GM23338 (cell line): Measurements from ENCODE around the gene PSMC3. TPM values are rescaled to one million over a fixed set of nuclear protein-coding genes. Genes with fewer than 3 reads are reported as not detected.

ENCODE experiments used
- ATAC-seq: fragments of 200-7000 bp; cut with Tn5 transposase; 3 replicates; pipeline ENCODE4 v1.9.1; 2020
- DNase-seq: peaks from one replicate; pipeline ENCODE4 v3.0.0-alpha.2; 2015; ENCODE audit warnings: low spot score
- H2AFZ ChIP-seq: fragments of 200-600 bp; sonication (generic); 2 replicates; pipeline ENCODE4 v1.8.0; 2016; ENCODE audit warnings: antibody characterized with exemption, mild to moderate bottlenecking, moderate library complexity
- H3F3A ChIP-seq: fragments of 200-600 bp; sonication (generic); replicated peaks from 2 replicates; pipeline ENCODE4 v1.8.0; 2017; ENCODE audit warnings: antibody characterized with exemption, mixed run types, low read depth
- H3K27ac ChIP-seq: fragments of 200-600 bp; sonication (generic); 2 replicates; pipeline ENCODE4 v1.6.1; 2016; ENCODE audit warnings: low read depth
- H3K27me3 ChIP-seq: fragments of 200-600 bp; sonication (generic); 2 replicates; pipeline ENCODE4 v1.8.0; 2016; ENCODE audit warnings: mild to moderate bottlenecking, mixed run types, moderate library complexity; ENCODE audit not compliant: insufficient read depth
- H3K36me3 ChIP-seq: fragments of 200-600 bp; sonication (generic); 2 replicates; pipeline ENCODE4 v1.8.0; 2016; ENCODE audit warnings: mild to moderate bottlenecking; ENCODE audit not compliant: insufficient read depth
- H3K4me1 ChIP-seq: fragments of 200-600 bp; sonication (generic); 2 replicates; pipeline ENCODE4 v1.8.0; 2016; ENCODE audit warnings: mild to moderate bottlenecking, moderate library complexity; ENCODE audit not compliant: insufficient read depth
- H3K4me2 ChIP-seq: fragments of 200-600 bp; sonication (generic); 2 replicates; pipeline ENCODE4 v1.7.1; 2017; ENCODE audit warnings: mixed run types
- H3K4me3 ChIP-seq: fragments of 200-600 bp; sonication (generic); 2 replicates; pipeline ENCODE4 v1.6.1; 2016; ENCODE audit warnings: mixed run types
- H3K79me2 ChIP-seq: fragments of 200-600 bp; sonication (generic); replicated peaks from 2 replicates; pipeline ENCODE4 v1.8.0; 2017; ENCODE audit warnings: mild to moderate bottlenecking; ENCODE audit not compliant: insufficient read depth
- H3K9me2 ChIP-seq: fragments of 200-600 bp; sonication (generic); 2 replicates; pipeline ENCODE4 v1.8.0; 2017; ENCODE audit not compliant: insufficient read depth
- H4K20me1 ChIP-seq: fragments of 200-600 bp; sonication (generic); replicated peaks from 2 replicates; pipeline ENCODE4 v1.8.0; 2017; ENCODE audit warnings: mild to moderate bottlenecking; ENCODE audit not compliant: insufficient read depth
- H3K27ac Mint-ChIP-seq: 2 replicates; pipeline ENCODE4 v1.8.0; 2020; ENCODE audit warnings: inconsistent platforms, mild to moderate bottlenecking, moderate library complexity, mixed read lengths
- H3K27me3 Mint-ChIP-seq: 3 replicates; pipeline ENCODE4 v1.8.0; 2022; ENCODE audit warnings: low read depth, mild to moderate bottlenecking, moderate library complexity, mixed read lengths, inconsistent platforms; ENCODE audit not compliant: insufficient read depth, poor library complexity
- H3K36me3 Mint-ChIP-seq: 3 replicates; pipeline ENCODE4 v1.8.0; 2021; ENCODE audit warnings: low read depth, mild to moderate bottlenecking, inconsistent platforms, moderate library complexity, mixed read lengths
- H3K4me1 Mint-ChIP-seq: 3 replicates; pipeline ENCODE4 v1.8.0; 2020; ENCODE audit warnings: mild to moderate bottlenecking, inconsistent platforms, mixed read lengths
- H3K4me3 Mint-ChIP-seq: 3 replicates; pipeline ENCODE4 v1.8.0; 2021; ENCODE audit warnings: moderate library complexity, mild to moderate bottlenecking, inconsistent platforms, mixed read lengths
- H3K9me3 Mint-ChIP-seq: 3 replicates; pipeline ENCODE4 v1.8.0; 2020; ENCODE audit warnings: moderate library complexity, mild to moderate bottlenecking, inconsistent platforms, mixed read lengths
- CTCF ChIP-seq, 2 experiments: fragments of 200-600 bp in 1 of 2; sonication (generic) in 1 of 2; conservative IDR thresholded peaks; 2 replicates each; pipeline versions ENCODE4 v1.5.1 to v1.6.1; 2016 to 2017; ENCODE audit warnings: antibody characterized with exemption in 2 of 2, low read depth in 2 of 2, mild to moderate bottlenecking in 2 of 2, moderate library complexity in 1 of 2
- ETS1 ChIP-seq: IDR thresholded peaks from 2 replicates; pipeline ENCODE4 v1.6.1; 2016; ENCODE audit warnings: antibody characterized with exemption
- EZH2 ChIP-seq: fragments of 200-600 bp; sonication (generic); IDR thresholded peaks from one replicate; pipeline ENCODE4 v1.8.0; 2017; ENCODE audit warnings: antibody characterized with exemption, mild to moderate bottlenecking, low read depth; ENCODE audit not compliant: unreplicated experiment
- EZH2phosphoT487 ChIP-seq: fragments of 200-600 bp; sonication (generic); IDR thresholded peaks from one replicate; pipeline ENCODE4 v1.8.1; 2018; ENCODE audit warnings: antibody characterized with exemption; ENCODE audit not compliant: unreplicated experiment
- REST ChIP-seq: IDR thresholded peaks from one replicate; pipeline ENCODE4 v1.6.1; 2018; ENCODE audit warnings: antibody characterized with exemption; ENCODE audit not compliant: unreplicated experiment
- ZNF114 ChIP-seq: fragments of 250-450 bp; sonication (Bioruptor Pico); IDR thresholded peaks from 2 replicates; pipeline ENCODE4 v1.5.0; 2020; ENCODE audit warnings: mild to moderate bottlenecking, moderate library complexity
- ZNF331 ChIP-seq: fragments of 250-450 bp; sonication (Bioruptor Pico); IDR thresholded peaks from 2 replicates; pipeline ENCODE4 v1.5.0; 2020; ENCODE audit warnings: low read depth, mild to moderate bottlenecking, moderate library complexity
- polyA plus RNA-seq: library from polyadenylated mRNA; unstranded; fragments of >200 nt; fragmentation: Nextera tagmentation; extraction: Ambion mirVana; gene quantifications from 2 replicates; pipeline ENCODE4 v1.2.1, GENCODE V29; 2016
- total RNA-seq: library from RNA; depleted of rRNA; stranded (reverse); fragments of >200 nt; shearing (Covaris generic); gene quantifications from 2 replicates; pipeline ENCODE4 v1.2.3, GENCODE V29; 2014

The PSMC3 gene
- total and polyA plus RNA-seq, 2 experiments from 2014 or later: 147 to 190 TPM

GRCh38 chr11:47377571-47378009 lies 48.6 kb downstream of the PSMC3 start (continued):
- TF ChIP-seq ETS1: no peak
- no peak for TF ChIP-seq ZNF114 (CRISPR knock-in tag)
- TF ChIP-seq REST: no peak
- no peak for TF ChIP-seq EZH2
- no peak for TF ChIP-seq EZH2phosphoT487
- TF ChIP-seq ZNF331: no peak

- Histone ChIP-seq H3F3A (no peaks in the 10 kb centered on the region), H3K79me2 (no peaks in the 10 kb centered on the region), H3K27ac (no peak overlapping the region), H4K20me1 (no peaks in the 10 kb centered on the region), H3K4me3 (no peak overlapping the region), H2AFZ (peak overlapping the region; percentile 59), H3K27me3 (no peaks in the 10 kb centered on the region), H3K4me2 (no peak overlapping the region), H3K36me3 (no peaks in the 10 kb centered on the region), H3K4me1 (no peaks in the 10 kb centered on the region; the same call in 1 of the 2 replicates), H3K9me2 (0 out of 2 replicates have a peak, but pooled peaks cover 2% of the 10 kb centered on the region)
- Mint-ChIP-seq H3K4me1 (peaks cover 3% of the 10 kb centered on the region; the same call in 2 of the 3 replicates), H3K36me3 (no peaks in the 10 kb centered on the region), H3K4me3 (no peak overlapping the region), H3K27me3 (peaks cover under 1% of the 10 kb centered on the region), H3K27ac (no peak overlapping the region), H3K9me3 (no peaks in the 10 kb centered on the region; the same call in 2 of the 3 replicates)
- DNase-seq (peak; percentile 37), ATAC-seq (peak; percentile 26)
- TF ChIP-seq CTCF (conservative IDR thresholded peaks at IDR 0.05; ENCODE audit: low read depth in 2 of 2): peak in 1 of 2 experiments; percentile 20; a peak in 2 of 4 replicates
- no peak for TF ChIP-seq EZH2phosphoT487
- no peak for TF ChIP-seq EZH2
Observed at GRCh38 chr11:47376525-47377371, 49.5 kb downstream of the PSMC3 start.
